ENCODE data around the gene MBD3L2. TPM values are rescaled to one million over a fixed set of nuclear protein-coding genes. Genes with fewer than 3 reads are reported as not detected.
"Not testable (repeated sequence)": the region's sequence is repeated elsewhere in the genome, so short reads cannot be mapped to it uniquely, and the experiment has no call there.

MBD3L2 gene
- total RNA-seq, 1 donor from 2014 or later: not detected

- H3K27me3 Mint-ChIP-seq (ENCODE audit: low read depth); H3K9me3 Mint-ChIP-seq (ENCODE audit: low read depth); H3K27ac Mint-ChIP-seq (ENCODE audit: unreplicated experiment); H3K4me1 Mint-ChIP-seq (ENCODE audit: low read depth); DNase-seq (ENCODE audit: low spot score); H3K4me3 Mint-ChIP-seq (ENCODE audit: unreplicated experiment); H3K36me3 Mint-ChIP-seq (ENCODE audit: low read depth): not testable (repeated sequence)
Measured at GRCh38 chr19:7051421-7051820, 2.3 kb downstream of the MBD3L2 start.

GRCh38 chr19:7052896-7053295 is 3.8 kb downstream of the MBD3L2 start:
- H3K27ac Mint-ChIP-seq (ENCODE audit: unreplicated experiment); H3K4me1 Mint-ChIP-seq (ENCODE audit: low read depth); H3K27me3 Mint-ChIP-seq (ENCODE audit: low read depth); DNase-seq (ENCODE audit: low spot score); H3K36me3 Mint-ChIP-seq (ENCODE audit: low read depth); H3K9me3 Mint-ChIP-seq (ENCODE audit: low read depth); H3K4me3 Mint-ChIP-seq (ENCODE audit: unreplicated experiment): not testable (repeated sequence)

GRCh38 chr19:7054635-7055368 is 5.7 kb downstream of the MBD3L2 start:
- not testable (repeated sequence) for H3K27me3 Mint-ChIP-seq (ENCODE audit: low read depth); H3K9me3 Mint-ChIP-seq (ENCODE audit: low read depth); H3K27ac Mint-ChIP-seq (ENCODE audit: unreplicated experiment); H3K36me3 Mint-ChIP-seq (ENCODE audit: low read depth); DNase-seq (ENCODE audit: low spot score); H3K4me3 Mint-ChIP-seq (ENCODE audit: unreplicated experiment); H3K4me1 Mint-ChIP-seq (ENCODE audit: low read depth)

- H3K4me3 Mint-ChIP-seq (ENCODE audit: unreplicated experiment); H3K27ac Mint-ChIP-seq (ENCODE audit: unreplicated experiment); H3K36me3 Mint-ChIP-seq (ENCODE audit: low read depth); H3K27me3 Mint-ChIP-seq (ENCODE audit: low read depth); DNase-seq (ENCODE audit: low spot score); H3K9me3 Mint-ChIP-seq (ENCODE audit: low read depth); H3K4me1 Mint-ChIP-seq (ENCODE audit: low read depth): not testable (repeated sequence)
Measured at GRCh38 chr19:7055679-7056078, 6.6 kb downstream of the MBD3L2 start.

GRCh38 chr19:7056371-7056770 is 7.2 kb downstream of the MBD3L2 start:
- not testable (repeated sequence) for H3K27me3 Mint-ChIP-seq (ENCODE audit: low read depth); DNase-seq (ENCODE audit: low spot score); H3K36me3 Mint-ChIP-seq (ENCODE audit: low read depth); H3K4me1 Mint-ChIP-seq (ENCODE audit: low read depth); H3K4me3 Mint-ChIP-seq (ENCODE audit: unreplicated experiment); H3K9me3 Mint-ChIP-seq (ENCODE audit: low read depth); H3K27ac Mint-ChIP-seq (ENCODE audit: unreplicated experiment)

- H3K27ac Mint-ChIP-seq (ENCODE audit: unreplicated experiment); H3K9me3 Mint-ChIP-seq (ENCODE audit: low read depth); H3K4me1 Mint-ChIP-seq (ENCODE audit: low read depth); H3K4me3 Mint-ChIP-seq (ENCODE audit: unreplicated experiment); H3K27me3 Mint-ChIP-seq (ENCODE audit: low read depth); H3K36me3 Mint-ChIP-seq (ENCODE audit: low read depth); DNase-seq (ENCODE audit: low spot score): not testable (repeated sequence)
Measured at GRCh38 chr19:7058576-7058975, 9.5 kb downstream of the MBD3L2 start, which contains the start of gene MBD3L3. Gene MBD3L3 (minus strand): TSS chr19:7058676. CDS start chr19:7058605, 71 bp downstream.

GRCh38 chr19:7059977-7060376 is 10.9 kb downstream of the MBD3L2 start:
- H3K27ac Mint-ChIP-seq (ENCODE audit: unreplicated experiment); H3K9me3 Mint-ChIP-seq (ENCODE audit: low read depth); H3K4me3 Mint-ChIP-seq (ENCODE audit: unreplicated experiment); H3K4me1 Mint-ChIP-seq (ENCODE audit: low read depth); H3K27me3 Mint-ChIP-seq (ENCODE audit: low read depth); DNase-seq (ENCODE audit: low spot score); H3K36me3 Mint-ChIP-seq (ENCODE audit: low read depth): not testable (repeated sequence)

- H3K27ac Mint-ChIP-seq (ENCODE audit: unreplicated experiment): no peak overlapping the region
- no peaks in the 10 kb centered on the region for H3K9me3 Mint-ChIP-seq (ENCODE audit: low read depth)
- no peaks in the 10 kb centered on the region for H3K36me3 Mint-ChIP-seq (ENCODE audit: low read depth)
- no peak overlapping the region for H3K4me3 Mint-ChIP-seq (ENCODE audit: unreplicated experiment)
- no peak for DNase-seq (ENCODE audit: low spot score)
- no peaks in the 10 kb centered on the region for H3K27me3 Mint-ChIP-seq (ENCODE audit: low read depth)
- peaks cover 9% of the 10 kb centered on the region for H3K4me1 Mint-ChIP-seq (ENCODE audit: low read depth)
- no peak for TF ChIP-seq CTCF (IDR thresholded peaks at IDR 0.05)
Measured at GRCh38 chr19:7063339-7063738, 14.2 kb downstream of the MBD3L2 start.

Data from chondrocyte (in vitro differentiated cells).